HG03025 (cell line): ENCODE measurements around the gene THOC1.

Experiments used
- ATAC-seq: cut with Tn5 transposase; IDR thresholded peaks from one replicate; pipeline ENCODE4 v1.9.1; 2021; ENCODE audit warnings: mild to moderate bottlenecking, moderate library complexity; ENCODE audit not compliant: unreplicated experiment, low FRiP score

Gene THOC1

DNA sequence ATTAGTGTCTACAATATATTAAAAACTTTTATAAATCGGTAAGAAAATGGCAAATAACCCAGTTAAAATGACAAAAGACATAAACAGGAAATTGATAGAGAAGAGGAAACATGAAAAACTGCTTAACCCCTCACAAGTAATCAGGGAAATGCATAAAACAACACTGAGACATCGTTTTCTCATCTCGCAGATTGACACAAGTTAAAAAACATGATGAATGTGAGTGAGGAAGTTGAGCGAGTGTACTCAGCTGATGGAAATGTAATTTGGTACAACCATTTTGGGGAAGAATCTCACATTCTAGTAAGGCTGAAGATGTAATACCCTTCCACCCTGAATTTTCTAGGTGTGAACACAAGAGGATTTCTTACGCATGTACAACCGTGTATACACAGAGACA, 18.0 kb upstream of the THOC1 start:
- no peak for ATAC-seq

DNA sequence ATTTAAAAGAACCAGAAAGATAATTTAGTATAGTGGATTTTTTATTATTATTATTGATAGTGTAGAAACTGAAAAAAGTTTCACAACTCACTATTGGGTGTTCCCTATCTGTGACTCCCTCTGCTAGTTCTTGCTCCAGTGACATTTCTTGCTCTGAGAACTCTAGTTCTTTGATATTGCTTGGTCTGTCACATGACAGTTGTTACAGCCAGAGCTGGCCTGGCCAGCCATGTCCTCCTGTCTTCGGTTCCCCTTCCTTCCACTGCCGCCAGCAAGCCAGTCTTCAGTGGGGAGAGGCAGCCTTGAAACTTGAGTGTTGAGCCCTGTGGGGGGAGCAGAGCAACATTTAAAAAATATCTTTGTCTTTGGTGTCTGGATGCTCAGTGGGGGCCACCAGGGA, 7.6 kb upstream of the THOC1 start:
- no peak for ATAC-seq

DNA sequence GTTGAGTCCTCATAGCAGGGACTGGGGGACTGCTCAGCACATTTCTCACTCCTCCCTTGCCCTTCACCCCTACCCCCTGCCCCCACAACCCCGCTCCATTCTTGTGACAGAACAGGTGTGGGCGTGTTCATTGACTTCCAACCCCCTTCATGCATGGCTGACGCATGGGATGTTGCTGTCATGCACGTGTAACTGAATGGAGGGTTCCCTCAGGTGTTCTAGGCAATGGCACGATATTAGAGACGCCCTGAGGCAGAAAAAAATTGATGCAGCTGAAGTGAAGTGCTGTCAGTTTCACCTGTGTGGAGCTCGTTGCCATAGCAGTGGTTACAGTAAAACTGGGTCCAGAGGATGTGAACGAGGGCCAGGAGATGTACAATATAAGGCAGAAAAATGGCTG, 6.5 kb upstream of the THOC1 start:
- no peak for ATAC-seq

DNA sequence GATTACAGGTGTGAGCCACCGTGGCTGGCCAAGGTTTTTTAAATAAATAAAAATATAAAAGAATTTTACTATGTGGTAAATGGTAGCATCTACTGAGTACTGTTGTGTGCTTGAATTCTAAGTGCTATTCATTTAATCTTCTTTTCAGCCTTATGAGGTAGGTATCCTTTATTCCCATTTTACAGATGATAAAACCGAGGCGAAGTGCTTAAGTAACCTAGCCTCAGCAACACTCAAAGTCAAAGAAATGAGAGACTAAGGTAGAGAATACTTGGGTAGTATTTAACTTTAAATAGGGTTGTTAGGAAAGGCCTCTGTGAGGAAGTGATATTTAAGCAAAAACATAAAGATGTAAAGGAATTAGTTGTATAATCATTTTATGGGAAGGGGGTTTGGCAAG, 5.7 kb upstream of the THOC1 start:
- ATAC-seq, result no peak

DNA sequence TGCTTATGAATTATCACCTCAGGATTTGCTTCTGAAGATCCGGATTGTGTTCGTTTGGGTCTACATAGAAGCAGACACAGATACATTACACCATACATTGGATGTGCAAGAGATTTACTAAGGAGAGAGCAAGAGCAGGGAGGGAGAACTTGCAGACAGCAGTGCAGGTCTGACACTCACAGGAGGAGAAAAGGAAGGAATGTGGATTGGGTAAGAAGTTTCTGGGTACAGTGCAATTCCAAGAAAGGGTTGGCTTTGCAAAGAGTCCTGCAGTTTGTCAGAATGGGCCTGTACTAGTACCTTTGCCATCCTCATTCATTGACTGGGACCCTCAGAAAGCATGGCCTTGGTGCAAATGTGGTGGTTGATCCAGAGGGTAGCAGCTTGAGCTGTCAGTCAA, 4.8 kb upstream of the THOC1 start:
- ATAC-seq, result no peak

DNA sequence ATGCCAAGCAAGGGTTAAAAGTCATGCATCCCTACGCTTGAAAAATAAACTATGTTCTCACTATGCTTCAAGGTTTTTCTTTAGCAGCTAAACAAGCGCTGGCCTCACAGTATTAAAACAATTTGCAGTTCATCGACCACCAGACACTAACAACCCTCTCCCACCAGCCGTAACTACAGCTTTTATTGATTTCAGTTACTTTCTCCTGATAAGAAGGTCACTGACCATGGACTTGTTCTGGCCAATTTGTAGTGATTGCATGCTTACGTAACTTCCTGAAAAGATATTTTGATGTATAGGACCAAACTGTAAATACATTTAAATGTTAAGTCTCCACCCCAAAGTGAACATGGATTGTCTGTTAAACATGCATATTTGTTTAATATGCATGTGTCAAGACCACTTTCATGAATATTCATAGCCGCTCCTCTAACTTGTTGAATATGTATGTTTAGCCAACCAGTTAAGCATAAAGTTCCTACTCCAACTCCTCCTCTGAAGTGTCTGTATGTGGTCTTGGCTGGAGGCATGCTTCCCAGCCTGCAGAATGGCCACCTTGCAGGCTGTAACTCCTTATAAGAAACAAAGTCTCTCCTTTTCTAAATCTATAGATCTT, 1.7 kb upstream of the THOC1 start:
- ATAC-seq, result no peak

DNA sequence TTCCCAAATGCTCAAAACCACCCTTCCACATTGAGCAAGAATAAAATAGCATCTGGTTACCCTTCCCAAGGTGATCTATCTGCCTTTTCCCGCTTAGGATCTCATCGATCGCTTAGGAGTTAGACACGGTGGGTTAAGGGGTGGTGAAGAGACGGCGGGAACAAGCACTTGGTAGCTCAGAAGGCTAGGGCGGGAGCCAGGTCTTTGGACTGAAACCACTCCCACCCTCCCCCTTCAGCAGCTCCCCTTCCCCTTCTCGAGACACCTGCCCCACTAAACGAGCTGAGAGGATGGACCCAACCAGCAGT, 513 bp downstream of the THOC1 start:
- ATAC-seq, result peak; percentile 18

DNA sequence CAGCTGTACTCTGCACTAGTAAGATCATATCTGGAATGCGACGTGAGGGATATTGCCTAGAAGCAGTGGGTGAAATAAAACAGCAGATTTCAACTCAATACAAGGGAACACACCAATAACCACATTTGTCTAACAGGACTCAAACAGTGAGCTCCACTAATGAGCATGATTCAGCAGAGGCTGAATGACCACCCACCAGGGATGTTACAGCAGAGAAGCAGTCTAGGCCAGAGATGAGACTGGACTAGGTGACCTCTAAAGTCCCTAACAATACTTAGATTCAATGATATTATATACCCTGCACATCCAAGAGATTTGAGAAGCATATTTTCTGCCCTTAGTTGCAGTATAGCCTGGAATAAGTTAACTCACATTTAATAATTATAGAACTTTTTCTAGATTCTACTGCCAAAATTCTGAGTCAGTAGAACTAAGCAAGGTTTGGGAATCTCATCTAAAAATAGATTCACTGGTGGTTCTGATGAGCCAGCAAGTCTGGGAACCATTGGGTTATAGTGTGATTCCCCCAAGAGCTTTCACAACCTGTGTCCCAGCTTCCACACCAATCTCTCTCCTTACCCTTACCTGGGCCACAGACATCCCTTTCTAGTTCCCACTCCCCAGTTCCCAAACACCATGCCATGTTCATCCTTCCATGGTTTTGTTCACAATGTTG, 6.3 kb downstream of the THOC1 start:
- no peak for ATAC-seq

DNA sequence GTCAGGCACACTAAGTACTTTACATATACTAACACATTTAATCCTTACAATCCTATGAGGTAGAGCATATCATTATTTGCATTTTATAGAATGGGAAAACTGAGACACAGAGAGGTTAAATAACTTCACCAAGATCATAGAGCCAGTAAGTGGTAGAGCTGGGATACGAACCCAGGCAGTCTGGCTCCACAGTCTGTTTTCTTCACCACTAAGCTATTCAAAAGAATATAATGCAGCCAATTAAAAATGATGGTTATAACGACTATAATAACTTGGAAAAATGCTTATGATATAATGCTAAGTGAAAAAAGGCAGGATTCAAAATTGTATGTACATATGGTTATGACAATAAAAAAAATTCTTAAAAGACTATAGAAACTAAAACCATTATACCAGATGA, 7.3 kb downstream of the THOC1 start:
- no peak for ATAC-seq

DNA sequence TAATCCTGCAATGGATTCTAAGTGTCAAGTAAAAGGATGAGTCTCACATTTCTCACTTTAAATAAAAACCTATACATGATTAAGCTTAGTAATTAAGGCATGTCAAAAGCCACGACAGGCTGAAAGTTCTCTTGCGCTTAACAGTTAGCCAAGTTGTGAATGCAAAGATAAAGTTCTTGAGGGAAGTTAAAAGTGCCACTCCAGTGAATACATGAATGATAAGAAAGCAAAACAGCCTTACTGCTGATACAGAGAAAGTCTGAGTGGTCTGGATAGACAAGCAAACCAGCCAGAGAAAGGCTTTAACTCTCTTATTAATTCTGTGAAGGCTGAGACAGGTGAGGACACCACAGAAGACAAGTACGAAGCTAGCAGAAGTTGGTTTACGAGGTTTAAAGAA, 12.7 kb downstream of the THOC1 start:
- no peak for ATAC-seq

DNA sequence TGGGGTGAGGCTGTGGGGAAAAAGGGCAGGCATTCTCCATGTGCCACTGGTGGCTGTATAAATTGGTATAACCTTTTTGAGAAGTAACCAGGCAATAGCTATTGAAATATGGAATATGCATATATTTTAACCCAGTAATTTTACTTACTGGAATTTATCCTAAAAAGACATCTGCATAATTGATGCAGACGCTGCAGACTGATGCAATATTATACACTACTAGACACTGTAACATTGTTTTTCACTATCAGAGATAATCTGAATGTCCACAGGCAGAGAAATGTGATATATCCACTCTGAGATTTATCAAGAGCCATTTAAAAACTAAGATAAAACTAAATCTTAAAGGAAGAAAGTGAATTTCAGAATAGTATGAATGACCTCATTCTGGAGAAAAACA, 14.7 kb downstream of the THOC1 start:
- ATAC-seq, result no peak

DNA sequence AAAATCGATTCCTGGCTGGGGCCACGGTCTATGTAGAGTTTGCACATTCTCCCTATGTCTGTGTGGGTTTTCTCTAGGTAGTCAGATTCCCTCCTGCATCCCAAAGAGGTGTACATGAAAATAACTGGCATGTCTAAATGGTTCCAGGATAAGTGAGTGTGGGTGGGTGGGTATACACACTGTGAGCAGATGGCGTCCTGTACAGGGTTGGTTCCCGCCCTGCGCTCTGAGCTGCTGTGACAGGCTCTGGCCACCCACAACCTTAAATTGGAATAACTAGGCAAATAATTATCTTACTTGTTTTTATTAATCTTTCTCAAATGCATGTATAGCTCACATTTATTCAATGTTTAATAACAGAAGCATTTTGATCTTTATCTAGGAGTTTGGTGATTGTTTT, 16.3 kb downstream of the THOC1 start:
- no peak for ATAC-seq

DNA sequence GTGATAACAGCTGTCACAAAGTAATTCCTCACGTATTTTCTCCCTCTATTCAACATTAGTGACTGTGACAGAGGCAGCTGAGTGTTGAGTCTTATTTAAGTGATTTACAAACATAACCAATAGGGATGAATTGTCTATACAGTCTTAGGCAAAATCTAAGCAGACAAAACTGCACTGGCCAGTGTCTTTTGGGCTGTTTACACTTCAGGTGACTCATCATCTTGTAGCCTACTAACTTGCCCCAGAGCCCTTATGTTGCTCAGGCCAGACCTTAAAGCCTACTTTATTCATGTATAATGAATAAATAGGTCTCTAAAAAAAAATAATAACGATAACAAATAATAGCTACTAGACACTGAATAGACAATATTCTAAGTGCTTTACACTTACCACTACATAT, 17.2 kb downstream of the THOC1 start:
- ATAC-seq, result no peak

DNA sequence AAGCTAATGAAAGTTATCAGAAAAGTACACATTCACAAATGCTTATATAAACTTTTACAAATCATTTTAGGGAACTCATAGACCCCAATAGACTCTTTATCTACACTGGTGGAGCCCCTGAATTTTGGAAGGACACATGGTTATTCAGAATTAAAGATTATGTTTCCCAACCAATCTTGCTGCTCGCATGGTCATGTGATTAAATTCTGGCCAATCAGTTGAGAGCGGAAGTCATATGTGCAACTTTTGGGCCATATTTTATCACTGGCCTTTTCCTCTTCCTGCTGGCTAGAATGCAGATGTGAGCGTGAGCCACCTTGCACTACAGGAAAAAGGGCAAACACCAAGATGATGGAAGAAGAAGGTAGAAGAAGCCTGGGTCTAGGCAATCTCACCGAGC, 19.8 kb downstream of the THOC1 start:
- no peak for ATAC-seq

DNA sequence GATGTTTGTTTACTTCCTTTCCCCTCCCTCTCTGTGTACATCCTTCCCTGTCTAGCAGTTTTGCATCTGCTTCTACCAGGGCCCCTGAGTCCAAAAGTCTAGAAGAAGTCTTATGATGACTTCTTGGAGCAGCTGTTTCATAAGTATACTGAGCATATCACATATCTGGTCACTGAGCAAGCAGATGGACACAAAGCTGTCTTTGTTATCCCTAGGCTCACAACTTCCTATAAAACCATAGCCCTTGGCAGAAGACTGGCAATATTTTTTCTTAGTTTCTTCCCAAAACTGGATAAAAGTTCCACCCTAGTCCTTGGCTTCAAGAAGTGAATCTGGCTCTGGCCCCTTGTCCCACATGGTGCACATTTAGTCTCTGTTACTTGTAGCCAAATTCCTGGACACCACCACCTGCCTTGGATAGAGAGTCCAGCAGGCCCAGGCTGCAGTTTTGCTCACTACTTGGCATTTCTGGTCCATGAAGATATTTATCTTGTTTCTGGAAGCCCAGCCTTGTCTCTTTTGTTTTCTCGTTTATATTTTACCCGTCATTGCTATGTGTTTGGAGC, 22.5 kb downstream of the THOC1 start:
- ATAC-seq, result no peak

DNA sequence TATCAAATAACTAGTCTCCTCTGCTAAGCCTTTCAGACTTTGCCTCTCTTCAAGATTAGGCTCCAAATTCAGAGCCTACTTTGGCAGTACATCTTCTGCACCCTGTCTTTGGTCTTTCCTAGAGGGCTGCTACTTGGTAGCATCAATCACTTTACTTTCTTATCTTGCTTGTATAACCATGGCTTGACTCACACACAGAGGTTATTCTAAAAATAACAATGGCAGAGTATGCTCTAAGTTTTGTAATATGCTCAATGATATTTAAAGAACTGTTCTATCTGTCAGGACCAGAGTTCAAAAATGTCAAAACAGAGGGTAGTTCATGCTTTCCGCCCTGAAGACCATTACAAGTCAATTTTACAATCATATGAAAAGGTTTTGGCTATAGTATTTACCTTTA, 27.7 kb downstream of the THOC1 start:
- ATAC-seq, result no peak

DNA sequence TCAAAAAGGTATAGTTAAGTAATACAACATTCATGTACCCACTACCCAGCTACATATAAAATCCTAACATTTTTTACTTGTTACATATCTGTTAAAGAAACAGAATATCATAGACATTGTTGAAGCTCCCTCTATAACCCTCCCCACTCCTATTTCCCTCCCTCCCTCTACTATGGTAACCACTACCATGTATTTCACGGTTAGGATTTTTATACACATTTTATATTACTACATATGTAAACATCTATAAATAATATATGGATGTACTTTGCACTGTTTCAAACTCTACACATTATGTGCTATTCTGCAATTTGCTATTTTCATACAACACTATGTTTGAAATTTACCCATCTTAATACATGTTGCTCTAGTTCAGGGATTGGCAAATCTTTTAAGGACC, 36.3 kb downstream of the THOC1 start:
- no peak for ATAC-seq

DNA sequence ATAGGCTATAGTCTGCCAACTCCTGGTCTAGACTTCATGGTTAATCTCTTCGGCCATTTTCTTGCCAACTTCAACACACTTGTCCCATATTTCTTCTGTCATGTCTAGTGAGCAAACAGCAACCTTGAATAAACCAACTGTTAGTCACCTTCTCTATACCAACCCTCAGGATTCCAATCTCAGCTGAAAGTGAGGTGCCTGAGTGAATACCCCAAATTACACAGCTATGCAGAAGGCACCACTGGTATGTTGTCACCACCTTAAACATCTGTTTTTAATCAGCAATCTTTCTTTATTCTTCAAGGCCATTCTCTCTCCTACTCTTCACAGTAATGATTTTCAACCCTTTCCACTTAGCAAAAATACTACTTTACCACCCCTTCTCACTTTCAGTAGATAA, 39.3 kb downstream of the THOC1 start:
- no peak for ATAC-seq

DNA sequence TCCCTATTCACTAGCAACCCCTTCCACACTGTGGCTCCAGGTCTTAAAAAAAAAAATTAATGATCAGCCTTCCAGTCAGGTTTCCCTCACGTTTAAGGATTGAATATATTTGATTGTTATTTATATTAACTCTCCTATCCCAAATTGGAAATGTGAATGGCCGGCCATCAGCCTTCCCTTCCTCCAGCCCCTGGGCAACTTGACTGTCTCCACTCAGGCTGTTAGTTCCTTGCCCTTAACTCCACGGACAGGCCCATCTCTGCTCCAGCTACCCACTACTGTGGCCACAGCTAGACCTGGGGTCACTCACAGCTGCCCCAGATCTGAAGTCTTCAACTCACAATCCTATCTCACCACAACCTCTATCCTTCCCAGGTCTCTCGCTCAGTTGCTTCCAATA, 39.9 kb downstream of the THOC1 start:
- ATAC-seq, result no peak

DNA sequence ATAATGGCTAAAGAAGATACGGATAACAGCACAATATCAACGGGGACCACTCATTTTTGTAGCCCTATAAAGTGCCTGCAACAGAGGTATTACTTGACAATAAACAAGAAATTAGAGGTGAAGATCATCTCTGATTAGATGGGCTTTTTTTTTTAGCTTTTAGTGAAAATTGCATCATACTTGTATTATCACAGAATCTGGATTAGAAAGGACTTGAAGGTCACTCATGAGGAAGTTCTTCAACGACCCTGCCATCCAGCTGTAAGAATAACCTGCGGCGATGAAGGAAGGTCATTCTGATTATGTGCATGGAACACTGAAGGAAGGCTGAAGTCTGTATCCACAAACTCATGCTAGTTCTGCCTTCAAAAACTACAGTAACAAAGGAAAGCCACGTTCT, 40.5 kb downstream of the THOC1 start:
- no peak for ATAC-seq

DNA sequence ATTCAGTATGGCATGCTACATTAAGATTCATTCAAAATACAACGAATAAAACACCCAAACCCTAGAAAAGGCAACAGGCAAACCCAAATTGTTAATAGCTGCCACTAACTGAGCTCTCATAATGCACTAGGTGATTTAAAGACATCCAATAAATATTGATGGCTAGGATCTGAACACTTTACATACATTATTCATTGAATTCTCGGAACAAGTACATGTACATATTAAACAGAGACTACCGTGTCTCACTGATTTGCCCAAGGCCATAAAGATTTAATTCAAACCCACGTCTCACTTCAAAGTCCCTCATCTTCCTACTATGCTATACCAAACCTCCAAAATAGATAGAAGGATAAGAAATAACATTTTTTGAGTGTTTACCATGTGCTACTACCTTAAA, 42.1 kb downstream of the THOC1 start:
- no peak for ATAC-seq

DNA sequence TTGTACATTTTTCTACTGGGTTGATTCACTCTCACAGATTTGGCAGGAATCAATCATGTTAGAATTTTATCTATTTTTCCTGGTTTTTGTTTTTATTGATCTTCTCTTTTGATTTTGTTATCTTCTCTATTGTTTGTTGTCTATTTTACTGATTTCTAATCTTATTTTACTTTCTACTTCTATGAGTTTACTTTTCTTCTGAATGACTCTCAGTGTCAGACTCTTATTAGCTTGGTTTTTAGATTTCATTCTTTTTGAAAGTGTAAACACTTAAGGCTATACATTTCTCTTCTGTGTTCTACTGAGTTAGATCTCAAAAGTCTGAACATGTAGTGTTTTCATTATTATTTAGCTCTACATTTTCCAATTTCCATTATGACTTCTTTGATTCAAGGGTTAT, 47.1 kb downstream of the THOC1 start:
- ATAC-seq, result no peak
